Dermis blood vessel endothelial cell (primary cell): ENCODE measurements around the gene RBBP8. TPM values are rescaled to one million over a fixed set of nuclear protein-coding genes. Genes with fewer than 3 reads are reported as not detected.
"Not testable (repeated sequence)": the region's sequence is repeated elsewhere in the genome, so short reads cannot be mapped to it uniquely, and the experiment has no call there.

Source experiments
- DNase-seq: peaks from one replicate; pipeline ENCODE4 v3.0.0; 2010
- total RNA-seq: library from RNA; depleted of rRNA; stranded (reverse); fragments of >200 nt; gene quantifications from 2 replicates; pipeline ENCODE4 v1.2.3, GENCODE V29; 2014

Gene RBBP8
- total RNA-seq = 19.9 and 21.4 TPM in 2 replicates

GRCh38 chr18:22933206-22933965, at the start of gene RBBP8:
Gene RBBP8, plus strand, starts transcription at chr18:22933328. Its CDS starts 3,524 bp downstream, at chr18:22936852.
- DNase-seq = peak; percentile 85

DNA sequence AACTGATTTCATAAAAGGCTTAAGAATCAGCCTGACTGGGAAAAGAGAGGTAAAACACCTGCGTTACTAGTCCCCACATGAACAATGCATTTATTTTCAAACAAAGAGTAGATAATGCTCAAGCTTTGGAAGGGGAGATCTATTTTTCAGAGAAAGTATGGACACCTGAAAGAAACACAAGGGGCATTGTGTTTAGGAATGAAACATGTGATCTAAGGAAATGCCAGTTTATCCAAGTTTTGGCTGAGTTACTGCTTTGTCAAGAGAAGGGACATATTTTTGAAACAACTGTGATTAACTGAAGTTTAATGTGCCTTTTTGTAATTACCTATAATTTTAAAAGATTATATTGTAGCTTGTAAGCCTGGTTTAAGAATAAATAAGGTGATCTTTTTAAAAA, 49.3 kb upstream of the RBBP8 start:
- no peak for DNase-seq

DNA sequence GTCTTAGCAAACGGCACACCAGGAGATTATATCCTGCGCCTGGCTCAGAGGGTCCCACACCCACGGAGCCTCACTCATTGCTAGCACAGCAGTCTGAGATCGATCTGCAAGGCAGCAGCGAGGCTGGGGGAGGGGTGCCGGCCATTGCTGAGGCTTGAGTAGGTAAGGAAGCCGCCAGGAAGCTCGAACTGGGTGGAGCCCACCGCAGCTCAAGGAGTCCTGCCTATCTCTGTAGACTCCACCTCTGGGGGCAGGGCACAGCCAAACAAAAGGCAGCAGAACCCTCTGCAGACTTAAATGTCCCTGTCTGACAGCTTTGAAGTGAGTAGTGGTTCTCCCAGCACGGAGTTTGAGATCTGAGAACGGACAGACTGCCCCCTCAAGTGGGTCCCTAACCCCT, 47.4 kb upstream of the RBBP8 start:
- not testable (repeated sequence) for DNase-seq

DNA sequence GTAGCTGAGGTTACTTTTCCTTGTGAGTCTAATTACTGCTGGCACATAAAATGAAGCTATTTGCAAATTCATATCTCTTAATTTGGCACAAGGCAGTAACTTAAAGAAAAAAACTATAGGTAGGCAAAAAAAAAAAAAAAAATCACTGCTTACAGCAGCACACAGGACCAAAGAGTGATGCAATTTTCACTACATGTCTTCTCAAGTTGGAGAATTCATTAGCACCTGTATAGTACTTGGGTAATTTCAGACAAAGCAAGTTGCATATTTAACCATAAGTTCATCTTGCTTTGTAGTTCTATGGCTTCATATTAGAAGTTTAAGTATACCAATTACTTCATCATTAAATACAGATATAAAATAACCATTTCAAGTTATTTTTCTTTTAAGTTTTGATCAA, 33.7 kb upstream of the RBBP8 start:
- DNase-seq = no peak

DNA sequence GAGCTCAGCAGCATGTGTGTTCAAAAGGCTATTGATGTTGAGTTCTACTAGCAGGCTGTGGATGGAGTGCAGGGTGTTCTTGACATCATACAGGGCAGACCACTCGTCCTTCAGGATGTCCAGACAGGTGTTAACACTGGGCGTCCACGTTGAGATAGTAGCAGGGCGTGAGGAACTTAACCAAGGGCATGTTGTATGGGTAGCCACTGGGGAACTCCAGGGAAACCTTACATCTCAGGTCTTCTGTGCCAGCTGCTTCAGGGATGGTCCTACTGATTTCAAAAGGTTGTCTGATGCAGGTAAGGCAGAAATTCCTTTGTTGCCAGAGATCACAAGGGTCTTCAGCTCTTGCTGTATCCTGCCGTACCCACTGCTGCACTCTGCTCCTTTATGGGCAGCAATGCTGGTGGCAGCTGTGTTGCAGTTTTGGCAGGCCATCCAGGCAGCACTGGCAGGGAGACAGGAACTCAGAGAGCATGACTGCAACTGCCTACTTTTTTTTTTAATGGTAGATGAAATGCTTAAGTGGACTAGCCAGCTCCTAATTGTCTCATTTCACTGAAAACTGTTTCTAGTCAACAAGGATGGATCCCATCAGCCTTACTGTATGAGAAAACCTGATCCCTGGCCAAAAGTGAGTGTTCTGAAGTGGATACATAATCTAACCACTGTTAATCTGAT, 32.4 kb upstream of the RBBP8 start:
- DNase-seq = no peak

- DNase-seq = no peak
Measured at GRCh38 chr18:22902093-22902492, 31.0 kb upstream of the RBBP8 start.

DNA sequence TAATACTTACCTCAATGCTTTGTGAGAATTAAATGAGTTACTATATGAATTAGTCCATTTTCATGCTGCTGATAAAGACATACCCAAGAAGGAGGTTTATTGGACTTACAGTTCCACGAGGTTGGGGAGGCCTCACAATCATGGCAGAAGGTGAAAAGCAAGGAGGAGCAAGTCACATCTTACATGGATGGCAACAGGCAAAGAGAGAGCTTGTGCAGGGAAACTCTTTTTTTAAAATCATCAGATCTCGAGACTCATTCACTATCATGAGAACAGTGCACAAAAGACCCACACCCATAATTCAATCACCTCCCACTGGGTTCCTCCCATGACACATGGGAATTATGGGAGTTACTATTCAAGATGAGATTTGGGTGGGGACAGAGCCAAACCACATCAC, 29.9 kb upstream of the RBBP8 start:
- not testable (repeated sequence) for DNase-seq

DNA sequence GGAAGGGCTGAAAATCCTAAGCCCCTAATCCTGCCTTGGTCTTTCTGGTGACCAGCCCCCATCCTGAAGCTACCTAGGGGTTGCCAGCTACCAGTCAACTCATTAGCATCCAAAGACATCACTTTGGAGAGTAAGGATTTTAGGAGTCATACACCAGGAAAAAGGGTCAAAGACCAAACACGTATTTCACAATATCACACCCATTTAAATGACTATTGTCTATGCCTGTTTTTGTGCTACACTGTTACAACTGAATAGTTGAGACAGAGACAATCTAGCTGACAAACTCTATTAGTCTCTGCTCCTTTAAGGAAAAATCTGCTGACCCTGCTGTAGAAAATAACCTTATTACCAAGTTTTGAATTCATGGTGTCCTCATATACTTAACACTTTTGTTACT, 21.0 kb upstream of the RBBP8 start:
- no peak for DNase-seq

- DNase-seq = no peak
Measured at GRCh38 chr18:22912835-22913234, 20.3 kb upstream of the RBBP8 start.

- DNase-seq = no peak
Measured at GRCh38 chr18:22913861-22914260, 19.3 kb upstream of the RBBP8 start.

DNA sequence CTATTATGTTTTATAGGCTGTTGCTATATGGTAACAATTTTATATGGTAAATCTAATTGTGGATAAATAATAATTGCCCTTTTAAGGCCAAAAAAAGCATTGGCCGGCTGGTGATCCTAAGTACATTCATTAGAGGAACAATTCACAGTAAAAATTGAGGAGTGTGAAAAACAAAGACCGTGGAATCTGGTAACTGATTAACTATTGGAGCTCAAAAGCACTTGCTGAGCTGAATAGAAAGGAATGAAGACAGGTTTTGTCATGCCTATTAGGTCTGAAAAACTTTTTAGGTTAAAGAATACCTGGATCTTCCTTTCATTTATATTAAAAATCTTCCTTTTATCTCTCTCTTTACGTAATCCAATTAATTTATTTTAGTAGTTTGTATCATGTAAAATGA, 18.5 kb upstream of the RBBP8 start:
- DNase-seq = no peak

- no peak for DNase-seq
Measured at GRCh38 chr18:22915337-22915736, 17.8 kb upstream of the RBBP8 start.

GRCh38 chr18:22921772-22922171, 11.4 kb upstream of the RBBP8 start:
- no peak for DNase-seq

GRCh38 chr18:22924589-22924988, 8.5 kb upstream of the RBBP8 start:
- DNase-seq = no peak

DNA sequence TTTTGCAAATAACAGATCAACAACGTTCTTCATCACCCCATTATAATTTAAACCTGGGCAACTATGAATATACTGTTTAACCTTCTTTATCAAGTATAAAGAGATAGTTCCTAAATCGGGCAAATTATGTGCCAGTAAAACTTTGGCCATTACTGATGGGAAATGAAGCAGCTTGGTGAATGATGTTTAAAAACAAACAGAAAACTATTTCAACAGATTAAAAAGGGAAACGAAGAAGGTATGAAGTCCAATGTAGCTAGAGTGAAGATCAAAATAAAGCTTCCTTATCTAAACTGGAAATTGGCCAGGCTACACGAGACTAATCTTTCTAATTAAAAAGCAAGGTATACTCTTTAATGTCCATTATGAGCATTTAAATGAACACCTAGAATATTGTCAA, 6.7 kb upstream of the RBBP8 start:
- DNase-seq = no peak

GRCh38 chr18:22928339-22928738, 4.8 kb upstream of the RBBP8 start:
- no peak for DNase-seq

DNA sequence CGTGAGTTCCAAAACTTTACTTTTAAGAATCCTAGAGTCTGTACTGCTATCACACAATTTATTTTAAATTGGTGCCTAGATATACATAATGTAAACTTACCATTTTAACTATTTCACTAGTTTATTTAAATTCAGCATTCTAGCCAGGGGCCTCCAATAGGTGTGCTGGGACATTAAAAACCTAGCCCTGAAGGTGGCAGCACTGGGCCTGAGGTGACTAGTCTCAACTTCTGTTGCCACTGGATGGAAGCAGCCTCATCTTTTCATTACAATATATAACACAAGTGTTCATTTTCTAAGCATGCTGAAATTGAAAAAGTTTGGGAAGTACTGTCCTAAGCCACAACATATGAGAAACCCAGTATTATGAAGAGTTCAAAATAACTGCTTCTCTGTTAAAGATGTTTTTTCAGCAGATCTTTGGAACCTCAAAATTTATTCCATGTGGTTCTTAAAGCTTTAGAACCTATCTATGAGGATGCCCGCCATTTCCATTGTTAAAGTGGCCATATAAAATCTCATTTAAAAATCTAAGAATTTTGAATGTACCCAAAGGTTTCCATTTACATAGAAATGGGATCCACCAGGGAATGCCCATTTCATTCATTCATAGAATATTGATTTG, 2.9 kb upstream of the RBBP8 start:
- DNase-seq = peak; percentile 85

DNA sequence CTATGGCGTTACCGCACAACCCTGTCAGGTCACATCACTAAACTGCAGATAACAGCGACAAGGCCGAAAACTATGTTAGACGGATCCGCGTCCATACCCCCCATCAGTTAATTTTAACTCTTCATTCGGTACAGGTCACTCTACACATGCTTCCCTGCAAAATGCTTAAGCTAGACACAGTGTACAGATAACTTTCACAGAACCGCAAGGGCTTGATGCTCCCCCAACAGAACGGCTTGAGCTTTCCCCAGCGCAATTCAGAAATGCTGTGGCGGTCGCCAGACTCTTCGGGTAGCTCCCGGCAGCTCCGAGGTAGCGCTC, 283 bp upstream of the RBBP8 start:
- DNase-seq = no peak

DNA sequence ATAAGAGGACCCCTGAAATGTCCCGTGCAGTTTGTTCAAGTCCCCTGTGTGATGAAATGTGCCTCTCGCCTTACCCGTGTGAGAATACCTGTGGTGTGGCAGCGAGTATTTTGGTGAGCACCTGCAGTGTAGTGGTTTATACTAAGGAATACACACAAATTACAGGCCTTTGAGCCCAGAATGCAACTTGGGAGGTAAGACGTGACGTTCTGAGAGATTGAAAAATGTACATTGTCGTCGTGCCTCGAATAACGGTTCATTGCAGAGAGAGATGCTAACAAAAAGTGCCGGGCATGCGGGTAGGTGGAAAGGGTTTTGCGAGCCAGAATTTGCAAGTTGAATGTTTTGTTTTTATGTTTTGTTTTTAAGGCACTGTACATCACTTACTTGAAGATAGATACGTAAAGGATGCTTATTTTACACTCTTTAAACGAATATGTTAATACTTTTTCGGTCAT, 867 bp downstream of the RBBP8 start:
- DNase-seq = no peak

DNA sequence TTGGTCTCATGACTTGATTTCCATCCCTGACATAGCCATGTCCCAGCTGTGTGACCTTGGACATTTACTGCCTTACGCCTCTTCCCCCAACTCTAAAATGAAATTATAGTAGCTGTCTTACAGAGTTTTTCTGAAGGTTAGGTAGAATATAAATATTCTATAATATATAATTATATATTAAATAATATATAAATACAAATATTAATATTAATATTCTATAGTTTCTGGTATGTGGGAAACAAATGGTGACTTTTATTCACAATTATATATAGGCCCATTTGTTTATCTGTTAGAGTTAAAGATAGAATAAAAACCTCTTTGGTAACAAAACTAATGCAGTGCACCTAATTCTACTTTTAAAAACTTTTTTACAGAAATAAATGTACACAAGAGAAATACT, 1.7 kb downstream of the RBBP8 start:
- no peak for DNase-seq

DNA sequence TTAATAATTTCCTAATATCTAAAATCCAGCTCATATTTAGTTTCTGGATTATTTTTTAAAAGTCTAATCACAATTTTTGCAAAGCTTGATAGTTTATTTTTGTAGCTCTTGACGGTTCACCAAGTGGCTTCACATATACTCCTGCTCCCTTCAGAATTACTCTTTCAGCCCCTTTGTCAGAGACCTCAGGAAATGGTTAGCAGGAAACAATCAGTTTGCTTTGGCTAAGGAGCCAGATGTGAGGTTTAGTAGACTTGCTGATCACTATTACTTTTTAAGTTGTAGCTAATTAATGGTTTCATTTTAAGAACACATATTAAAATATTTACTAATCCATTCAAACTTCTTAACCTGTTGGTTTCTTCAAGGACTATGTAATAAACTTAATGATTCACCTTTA, 2.3 kb downstream of the RBBP8 start:
- peak; percentile 66 for DNase-seq

GRCh38 chr18:22936515-22936914, 3.4 kb downstream of the RBBP8 start:
- no peak for DNase-seq

GRCh38 chr18:22939649-22940048, 6.5 kb downstream of the RBBP8 start:
- no peak for DNase-seq

DNA sequence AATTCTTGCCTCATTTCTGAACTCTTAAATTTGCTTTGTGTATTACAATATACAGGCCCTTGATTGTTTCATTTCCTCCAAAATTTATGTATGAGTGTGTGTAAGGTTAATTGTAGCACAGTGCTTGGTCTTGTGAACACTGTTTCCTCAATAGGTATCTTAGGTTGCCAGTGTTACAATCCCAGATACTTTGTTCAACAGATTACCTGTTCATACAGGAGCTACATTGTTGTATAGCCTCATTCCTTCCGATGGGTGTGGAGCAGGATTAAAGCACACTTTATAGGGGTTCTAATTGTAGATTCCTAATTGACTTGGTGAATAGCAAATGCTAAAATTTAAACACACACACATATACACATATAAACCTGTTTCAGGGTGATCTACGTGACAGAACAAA, 10.7 kb downstream of the RBBP8 start:
- DNase-seq = no peak
